ENCODE results near the gene PPFIA3.
"Not testable (repeated sequence)": the region's sequence is repeated elsewhere in the genome, so short reads cannot be mapped to it uniquely, and the experiment has no call there.

PPFIA3 gene

DNA sequence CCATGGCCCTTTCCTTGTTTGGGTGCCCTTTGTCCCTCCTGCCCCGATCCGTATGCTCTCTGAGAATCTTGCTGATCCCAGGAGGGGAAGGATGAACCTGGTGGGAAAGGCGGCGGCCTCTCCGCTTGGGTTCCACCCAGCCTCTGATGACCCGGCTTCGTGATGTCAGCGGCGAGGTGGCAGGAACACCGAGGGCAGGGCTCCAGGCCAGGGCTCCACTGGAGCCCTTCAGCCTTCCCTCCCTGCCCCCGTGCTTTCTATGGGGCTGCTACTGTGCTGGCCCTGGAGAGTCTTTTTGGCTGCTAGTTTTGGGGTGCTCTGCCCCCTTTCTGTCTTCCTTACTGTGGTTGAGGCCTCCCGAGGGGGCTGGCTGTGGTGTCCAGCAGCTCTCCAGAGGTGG is 17.0 kb upstream of the PPFIA3 start:
- in situ Hi-C loops (cut with MboI; ENCODE audit: low sequenced_read_pairs), result no loop called here

DNA sequence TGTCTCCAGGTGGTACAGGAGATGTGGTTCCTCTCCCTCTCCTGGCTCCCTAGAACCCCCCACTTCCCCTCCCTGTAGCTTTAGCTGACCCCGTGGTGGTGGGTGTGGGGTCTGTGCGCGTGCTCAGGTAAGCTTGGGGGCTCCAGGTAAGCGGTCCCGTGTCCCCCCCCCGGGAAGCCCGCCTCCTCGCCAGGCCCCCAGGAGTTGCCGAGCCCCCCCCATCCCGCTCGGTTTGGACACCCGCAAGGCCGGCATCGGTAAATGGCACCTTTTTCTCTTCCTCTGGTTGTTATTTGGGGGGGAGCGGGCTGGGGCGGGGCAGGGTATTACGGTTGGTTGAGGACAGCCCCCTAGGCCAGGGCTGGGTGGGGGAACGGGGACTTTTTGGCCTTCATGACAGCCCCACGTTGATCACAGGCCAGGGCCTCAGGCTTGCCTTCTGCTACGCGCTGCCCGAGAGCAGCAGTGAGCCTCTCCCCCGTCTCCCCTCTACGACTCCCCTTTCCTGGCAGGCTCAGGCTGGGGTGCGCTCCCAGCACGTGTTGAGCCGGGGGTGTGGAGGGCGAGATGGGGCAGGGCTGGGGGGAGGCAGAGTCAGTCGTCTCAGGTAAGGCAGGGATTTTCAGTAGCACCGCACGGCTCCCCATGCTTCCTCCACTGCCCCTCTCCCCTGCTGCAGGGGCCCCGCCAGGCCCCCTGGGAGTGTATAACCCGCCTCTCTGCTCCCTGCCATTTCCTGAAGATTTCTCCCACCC is 15.8 kb upstream of the PPFIA3 start:
- in situ Hi-C loops (cut with MboI; ENCODE audit: low sequenced_read_pairs), result no loop called here

DNA sequence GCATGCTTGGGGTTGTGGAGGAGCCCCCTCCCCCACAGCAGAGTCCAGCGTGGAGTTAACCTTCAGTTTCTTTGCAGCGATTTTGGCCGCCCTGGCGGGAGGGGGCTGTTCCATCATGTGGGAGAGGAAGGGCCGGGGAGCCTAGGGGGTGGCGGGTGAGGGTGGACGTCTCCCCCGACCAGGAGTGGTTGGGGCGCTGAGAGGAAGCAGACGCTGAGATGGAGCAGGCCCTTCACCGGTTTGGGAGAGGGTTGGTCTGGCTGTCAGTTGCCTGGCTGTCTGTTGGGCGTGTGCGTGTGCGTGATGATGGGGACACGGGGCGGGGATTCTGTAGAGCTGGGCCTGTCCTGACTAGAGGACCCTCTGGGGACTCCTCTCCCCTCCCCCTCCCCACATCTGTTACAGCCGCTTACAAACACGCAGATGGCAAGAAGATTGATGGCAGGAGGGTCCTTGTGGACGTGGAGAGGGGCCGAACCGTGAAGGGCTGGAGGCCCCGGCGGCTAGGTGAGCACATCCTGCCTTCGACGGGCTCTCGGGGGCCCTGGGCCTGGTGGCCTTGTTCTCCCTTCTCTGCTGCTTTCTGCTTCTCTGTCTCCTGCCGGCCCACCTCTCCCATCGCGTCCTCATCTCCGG is 15.0 kb upstream of the PPFIA3 start:
- in situ Hi-C loops (cut with MboI; ENCODE audit: low sequenced_read_pairs), result no loop called here

DNA sequence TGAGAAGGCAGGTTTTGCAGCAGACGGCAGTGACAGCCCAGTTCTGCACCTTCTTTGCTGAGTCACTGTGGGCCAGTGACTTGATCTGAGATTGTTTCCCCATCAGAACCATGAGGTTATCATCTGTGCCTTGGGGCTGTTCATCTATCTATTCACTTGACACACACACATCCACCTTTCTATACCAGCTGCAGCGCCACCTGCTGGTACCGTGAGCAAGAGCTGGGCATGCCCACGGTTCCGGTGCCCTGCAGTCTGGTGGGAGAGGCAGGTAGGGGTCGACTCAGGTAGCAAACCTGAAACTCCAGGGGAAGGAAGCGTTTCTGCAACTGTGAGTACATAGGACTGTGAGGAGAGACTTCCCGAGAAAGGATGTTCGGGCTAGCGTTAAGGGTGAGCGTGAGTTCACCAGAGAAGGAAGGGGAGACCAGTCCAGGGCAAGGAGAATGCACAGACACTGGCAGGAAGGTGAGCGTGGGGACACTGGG is 12.7 kb upstream of the PPFIA3 start:
- in situ Hi-C loops (cut with MboI; ENCODE audit: low sequenced_read_pairs), result no loop called here

- in situ Hi-C loops (cut with MboI; ENCODE audit: low sequenced_read_pairs), result no loop called here
Measured at GRCh38 chr19:49107625-49108459, 11.5 kb upstream of the PPFIA3 start.

DNA sequence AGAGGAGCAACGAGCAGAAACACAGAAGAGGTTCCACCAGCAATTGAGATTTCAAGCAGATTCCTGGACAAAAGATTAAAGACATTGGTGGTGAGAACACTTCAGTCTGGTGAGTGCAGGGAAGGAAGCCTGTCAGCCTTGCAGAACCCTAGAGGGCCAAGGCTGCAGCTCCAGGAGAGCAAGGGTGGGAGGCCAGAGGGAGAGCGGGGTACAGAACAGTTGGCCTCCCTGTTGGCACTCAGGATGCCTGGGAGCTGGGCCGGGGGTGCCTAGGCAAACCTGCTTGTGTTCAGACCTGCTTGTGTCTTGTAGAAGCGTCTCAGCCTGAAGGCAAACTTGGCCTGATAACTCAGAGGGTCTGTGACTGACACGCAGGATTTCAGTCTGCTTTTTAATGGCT is 10.3 kb upstream of the PPFIA3 start:
- in situ Hi-C loops (cut with MboI; ENCODE audit: low sequenced_read_pairs), result no loop called here

- in situ Hi-C loops (cut with MboI; ENCODE audit: low sequenced_read_pairs), result no loop called here
Measured at GRCh38 chr19:49109569-49110233, 9.6 kb upstream of the PPFIA3 start.

GRCh38 chr19:49110567-49110966 is 8.8 kb upstream of the PPFIA3 start:
- in situ Hi-C loops (cut with MboI; ENCODE audit: low sequenced_read_pairs), result no loop called here

DNA sequence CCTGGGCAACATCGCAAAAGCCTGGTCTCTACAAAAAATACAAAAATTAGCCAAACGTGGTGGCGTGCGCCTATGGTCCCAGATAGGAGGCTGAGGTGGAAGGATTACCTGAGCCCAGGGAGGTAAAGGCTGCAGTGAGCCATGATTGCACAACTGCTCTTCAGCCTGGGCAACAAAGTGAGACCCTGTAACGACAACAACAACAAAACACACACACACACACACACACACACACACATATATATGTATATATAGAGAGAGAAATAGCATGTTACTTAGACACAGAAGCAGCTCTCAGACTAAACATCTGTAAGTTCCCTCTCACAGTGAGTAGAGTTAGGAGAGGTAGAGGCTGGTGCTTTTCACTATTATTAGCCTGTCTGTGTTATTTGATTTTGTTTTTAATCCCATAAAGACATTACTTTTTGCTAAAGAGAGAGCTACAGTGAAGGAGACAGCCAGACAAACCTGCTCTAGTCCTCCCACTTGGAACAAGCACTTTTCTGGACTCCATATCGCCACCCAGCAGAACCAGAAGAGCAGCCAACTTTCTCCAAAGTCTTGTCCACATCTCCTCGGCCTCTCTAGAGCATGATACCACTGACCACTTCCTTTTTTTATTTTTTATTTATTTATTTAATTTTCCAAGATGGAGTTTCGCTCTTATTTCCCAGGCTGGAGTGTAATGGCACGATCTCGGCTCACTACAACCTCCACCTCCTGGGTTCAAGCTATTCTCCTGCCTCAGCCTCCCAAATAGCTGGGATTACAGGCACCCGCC is 7.9 kb upstream of the PPFIA3 start:
- in situ Hi-C loops (cut with MboI; ENCODE audit: low sequenced_read_pairs), result no loop called here

GRCh38 chr19:49113762-49114629 is 5.3 kb upstream of the PPFIA3 start, which contains the start of gene LIN7B:
Gene LIN7B (plus strand): TSS chr19:49114370. CDS start chr19:49114405, 35 bp downstream.
- in situ Hi-C loops (cut with MboI; ENCODE audit: low sequenced_read_pairs), result no loop called here

DNA sequence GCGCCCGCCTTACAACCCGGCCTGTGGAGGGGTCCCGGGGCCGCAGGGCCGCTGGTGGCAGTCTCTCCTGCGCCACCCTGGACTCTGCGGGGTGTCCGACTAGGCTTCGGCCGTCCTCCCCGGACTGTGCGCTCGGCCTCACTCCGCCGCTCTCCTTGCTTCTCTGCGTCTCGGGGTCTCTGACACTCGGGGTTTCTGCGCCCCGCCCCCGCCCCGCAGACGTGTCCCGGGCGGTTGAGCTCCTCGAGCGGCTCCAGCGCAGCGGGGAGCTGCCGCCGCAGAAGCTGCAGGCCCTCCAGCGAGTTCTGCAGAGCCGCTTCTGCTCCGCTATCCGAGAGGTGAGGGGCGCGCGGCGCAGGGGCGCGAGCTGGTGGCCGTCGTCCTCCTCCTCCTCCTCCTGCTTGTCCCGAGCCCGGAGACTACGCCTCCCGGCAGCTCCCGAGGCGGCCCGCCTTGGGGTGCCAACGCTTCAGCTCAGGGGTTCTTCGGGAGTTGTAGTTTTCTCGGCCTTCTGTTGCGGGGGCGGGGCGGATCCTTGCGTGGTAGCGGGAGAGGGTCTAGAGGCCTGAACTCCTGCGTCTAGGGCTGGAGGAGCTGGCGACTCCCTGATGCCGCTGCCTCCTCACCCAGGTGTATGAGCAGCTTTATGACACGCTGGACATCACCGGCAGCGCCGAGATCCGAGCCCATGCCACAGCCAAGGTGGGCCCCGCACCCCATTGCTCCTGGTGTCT is 4.5 kb upstream of the PPFIA3 start:
- in situ Hi-C loops (cut with MboI; ENCODE audit: low sequenced_read_pairs), result no loop called here

DNA sequence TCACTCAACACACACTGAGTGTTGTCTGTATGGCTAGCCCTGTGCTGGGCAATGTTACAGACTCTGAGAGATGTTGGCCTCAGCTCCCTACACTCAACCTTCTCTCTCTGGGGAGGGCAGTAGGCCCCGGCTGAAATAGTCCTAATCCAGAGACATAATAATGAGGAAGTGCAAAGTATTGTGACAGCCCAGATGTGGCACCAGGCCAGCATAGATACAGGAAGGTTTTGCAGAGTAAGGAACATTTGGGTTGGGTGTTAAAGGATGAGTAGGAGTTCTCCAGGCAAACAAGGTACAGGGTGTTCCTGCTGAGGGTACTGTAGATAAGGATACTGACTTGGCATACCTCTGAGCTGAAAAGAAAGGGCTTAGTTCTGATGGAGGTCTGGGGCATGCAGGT is 2.8 kb upstream of the PPFIA3 start:
- in situ Hi-C loops (cut with MboI; ENCODE audit: low sequenced_read_pairs), result no loop called here

DNA sequence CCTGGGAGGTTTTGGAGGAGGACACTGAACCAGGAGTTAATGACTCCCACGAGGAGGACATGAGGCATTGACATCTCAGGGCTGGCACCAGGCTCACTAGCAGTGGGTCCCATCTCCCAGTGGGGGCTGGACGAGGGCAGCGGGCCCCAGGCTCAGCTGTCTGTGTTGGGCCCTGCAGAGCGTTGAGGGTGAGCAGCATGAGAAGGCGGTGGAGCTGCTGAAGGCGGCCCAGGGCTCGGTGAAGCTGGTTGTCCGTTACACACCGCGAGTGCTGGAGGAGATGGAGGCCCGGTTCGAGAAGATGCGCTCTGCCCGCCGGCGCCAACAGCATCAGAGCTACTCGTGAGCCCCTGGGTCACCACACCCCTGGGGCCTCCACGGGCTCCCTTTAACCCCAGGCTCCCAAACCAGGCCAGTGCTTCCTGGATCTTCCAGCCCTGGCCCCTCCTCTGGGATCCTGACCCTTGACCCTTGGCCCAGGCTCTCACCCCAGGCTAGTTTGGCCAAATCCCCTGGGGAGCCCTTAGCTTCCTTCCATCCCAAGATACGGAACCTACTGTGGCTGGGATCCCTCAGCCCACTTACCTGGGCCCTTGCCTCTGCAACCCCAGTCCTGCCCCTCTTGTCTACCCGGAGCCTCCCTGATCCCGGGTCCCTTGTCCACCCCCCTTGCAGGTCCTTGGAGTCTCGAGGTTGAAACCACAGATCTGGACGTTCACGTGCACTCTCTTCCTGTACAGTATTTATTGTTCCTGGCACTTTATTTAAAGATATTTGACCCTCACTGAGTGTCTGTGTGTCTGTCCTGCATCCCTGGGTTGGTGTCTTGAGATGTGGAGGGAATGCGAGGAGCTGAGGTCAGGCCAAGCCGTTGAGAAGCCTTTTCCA is 1.4 kb upstream of the PPFIA3 start:
- in situ Hi-C loops (cut with MboI; ENCODE audit: low sequenced_read_pairs), result no loop called here

- in situ Hi-C loops (cut with MboI; ENCODE audit: low sequenced_read_pairs), result no loop called here
Measured at GRCh38 chr19:49118565-49119410, 556 bp upstream of the PPFIA3 start, which contains the start of gene C19orf73. Gene C19orf73 (minus strand): TSS chr19:49119143. CDS start chr19:49119022, 121 bp downstream.

- in situ Hi-C loops (cut with MboI; ENCODE audit: low sequenced_read_pairs), result no loop called here
Measured at GRCh38 chr19:49120325-49120683, 960 bp downstream of the PPFIA3 start.

GRCh38 chr19:49120868-49121267 is 1.5 kb downstream of the PPFIA3 start:
- in situ Hi-C loops (cut with MboI; ENCODE audit: low sequenced_read_pairs), result no loop called here

DNA sequence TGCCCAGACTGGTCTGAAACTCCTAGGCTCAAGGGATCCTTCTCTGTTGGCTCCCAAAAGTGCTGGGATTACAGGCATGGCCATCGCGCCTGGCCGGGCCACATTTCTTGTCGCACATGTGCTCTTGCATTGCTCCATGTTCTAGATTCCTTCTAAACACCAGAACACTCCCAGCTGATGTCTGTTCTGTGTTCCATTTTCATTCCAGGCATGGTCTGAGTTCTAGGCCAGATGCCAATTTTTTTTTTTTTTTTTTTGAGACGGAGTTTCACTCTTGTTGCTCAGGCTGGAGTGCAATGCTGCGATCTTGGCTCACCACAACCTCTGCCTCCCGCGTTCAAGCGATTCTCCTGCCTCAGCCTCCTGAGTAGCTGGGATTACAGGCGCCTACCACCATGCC is 2.5 kb downstream of the PPFIA3 start:
- in situ Hi-C loops (cut with MboI; ENCODE audit: low sequenced_read_pairs), result not testable (repeated sequence)
